Trophoblast cell (in vitro differentiated cells and primary cell): ENCODE measurements around the gene FXYD5.
"Not testable (repeated sequence)": the region's sequence is repeated elsewhere in the genome, so short reads cannot be mapped to it uniquely, and the experiment has no call there.

Source experiments
- DNase-seq, 2 donors: peaks; one replicate each; pipeline ENCODE4 v3.0.0-alpha.2; 2016
- H2AFZ ChIP-seq: 2 replicates; pipeline ENCODE4 v1.6.1; 2013; ENCODE audit warnings: low read length, moderate library complexity, mild to moderate bottlenecking; ENCODE audit not compliant: insufficient read depth, poor library complexity
- H2AK5ac ChIP-seq: 2 replicates; pipeline ENCODE4 v1.6.1; 2013; ENCODE audit warnings: mild to moderate bottlenecking, low read length
- H2BK120ac ChIP-seq: 2 replicates; pipeline ENCODE4 v1.6.1; 2013; ENCODE audit warnings: low read length, mild to moderate bottlenecking, moderate library complexity; ENCODE audit not compliant: insufficient read depth, poor library complexity
- H2BK12ac ChIP-seq: 2 replicates; pipeline ENCODE4 v1.6.1; 2013; ENCODE audit warnings: mild to moderate bottlenecking, low read length, moderate library complexity
- H2BK5ac ChIP-seq: 2 replicates; pipeline ENCODE4 v1.6.1; 2013; ENCODE audit warnings: low read length, low read depth, moderate library complexity, mild to moderate bottlenecking; ENCODE audit not compliant: poor library complexity
- H3K14ac ChIP-seq: 2 replicates; pipeline ENCODE4 v1.6.1; 2013; ENCODE audit warnings: mild to moderate bottlenecking, low read length
- H3K18ac ChIP-seq: 2 replicates; pipeline ENCODE4 v1.6.1; 2013; ENCODE audit warnings: mild to moderate bottlenecking, low read length
- H3K23ac ChIP-seq: 2 replicates; pipeline ENCODE4 v1.6.1; 2013; ENCODE audit warnings: low read length
- H3K27ac ChIP-seq: 2 replicates; pipeline ENCODE4 v1.5.1; 2013; ENCODE audit warnings: low read depth, mild to moderate bottlenecking, inconsistent platforms, low read length, moderate library complexity
- H3K27me3 ChIP-seq: 2 replicates; pipeline ENCODE4 v1.6.1; 2013; ENCODE audit warnings: inconsistent platforms, mild to moderate bottlenecking, low read length, moderate library complexity; ENCODE audit not compliant: insufficient read depth
- H3K36me3 ChIP-seq, 2 experiments: 1 replicate in 1 of 2; 2 replicates in 1 of 2; pipeline ENCODE4 v1.6.1; 2013; ENCODE audit warnings: low read length in 2 of 2, mild to moderate bottlenecking in 2 of 2, moderate library complexity in 1 of 2; ENCODE audit not compliant: insufficient read depth in 2 of 2, control insufficient read depth in 1 of 2
- H3K4ac ChIP-seq: 2 replicates; pipeline ENCODE4 v1.6.1; 2013; ENCODE audit warnings: low read depth, mild to moderate bottlenecking, low read length, moderate library complexity
- H3K4me1 ChIP-seq, 2 experiments: 1 replicate in 1 of 2; 2 replicates in 1 of 2; pipeline ENCODE4 v1.6.1; 2013; ENCODE audit warnings: low read length in 2 of 2, mild to moderate bottlenecking in 2 of 2, moderate library complexity in 1 of 2; ENCODE audit not compliant: insufficient read depth in 2 of 2, control insufficient read depth in 1 of 2
- H3K4me2 ChIP-seq: 2 replicates; pipeline ENCODE4 v1.6.1; 2013; ENCODE audit warnings: inconsistent platforms, mild to moderate bottlenecking, low read length, moderate library complexity
- H3K4me3 ChIP-seq: 2 replicates; pipeline ENCODE4 v1.5.1; 2013; ENCODE audit warnings: mild to moderate bottlenecking, low read depth, low read length, inconsistent platforms
- H3K79me1 ChIP-seq: one replicate; pipeline ENCODE4 v1.6.1; 2013; ENCODE audit warnings: low read length
- H3K79me2 ChIP-seq: 2 replicates; pipeline ENCODE4 v1.6.1; 2013; ENCODE audit warnings: low read length, mild to moderate bottlenecking; ENCODE audit not compliant: control insufficient read depth, insufficient read depth, poor library complexity
- H3K9ac ChIP-seq: 2 replicates; pipeline ENCODE4 v1.6.1; 2013; ENCODE audit warnings: mild to moderate bottlenecking, low read length
- H3K9me3 ChIP-seq: 2 replicates; pipeline ENCODE4 v1.6.1; 2013; ENCODE audit warnings: low read depth, mild to moderate bottlenecking, control low read depth, inconsistent platforms, low read length; ENCODE audit not compliant: insufficient read depth
- H4K12ac ChIP-seq: 2 replicates; pipeline ENCODE4 v1.6.1; 2013; ENCODE audit warnings: low read depth, mild to moderate bottlenecking, low read length, moderate library complexity
- H4K8ac ChIP-seq: 2 replicates; pipeline ENCODE4 v1.6.1; 2013; ENCODE audit warnings: low read depth, mild to moderate bottlenecking, low read length, moderate library complexity
- H4K91ac ChIP-seq: one replicate; pipeline ENCODE4 v1.6.1; 2013; ENCODE audit warnings: low read depth, mild to moderate bottlenecking, low read length, moderate library complexity
- WGBS: extraction: QIAGEN DNeasy Blood & Tissue Kit; methylation state at CpG from one replicate; pipeline ENCODE4 v1.1.7; 2013; ENCODE audit warnings: missing lambda C conversion rate; ENCODE audit not compliant: insufficient read length, insufficient coverage; ENCODE audit errors: extremely low coverage; 5-methylcytosine and 5-hydroxymethylcytosine counted together

Gene FXYD5

GRCh38 chr19:35151273-35152065 is 3.1 kb upstream of the FXYD5 start:
- Histone ChIP-seq H3K18ac (no peak overlapping the region), H3K4me3 (no peak overlapping the region), H3K23ac (no peak overlapping the region), H3K27ac (no peak overlapping the region), H3K9me3 (peaks cover 2% of the 10 kb centered on the region), H4K91ac (no peak overlapping the region), H3K79me1 (peaks cover 12% of the 10 kb centered on the region), H3K4me2 (no peak overlapping the region), H3K79me2 (peaks cover 3% of the 10 kb centered on the region), H2AFZ (no peak overlapping the region), H3K14ac (no peak overlapping the region), H3K4ac (no peak overlapping the region), H3K36me3 (no peaks in the 10 kb centered on the region), H2AK5ac (no peak overlapping the region), H3K9ac (no peak overlapping the region), H3K27me3 (no peaks in the 10 kb centered on the region), H2BK120ac (no peak overlapping the region), H4K12ac (no peak overlapping the region), H3K4me1 (peaks cover 9 to 21% of the 10 kb centered on the region in 2 experiments), H2BK12ac (no peak overlapping the region), H4K8ac (no peak overlapping the region), H2BK5ac (no peak overlapping the region)
- no CpG with 5 or more reads among the region's 20 CpGs for WGBS
- peak; percentile 77 to 84 for DNase-seq

GRCh38 chr19:35153129-35153522 is 1.4 kb upstream of the FXYD5 start:
- H3K18ac ChIP-seq, H2AFZ ChIP-seq, H4K12ac ChIP-seq, H3K27me3 ChIP-seq, H3K4ac ChIP-seq, H2BK120ac ChIP-seq, H2BK5ac ChIP-seq, H3K36me3 ChIP-seq, H2BK12ac ChIP-seq, H3K9ac ChIP-seq, H3K4me3 ChIP-seq, H3K23ac ChIP-seq, H3K9me3 ChIP-seq, H4K91ac ChIP-seq, H3K27ac ChIP-seq, H3K79me2 ChIP-seq, H4K8ac ChIP-seq, H3K14ac ChIP-seq, H2AK5ac ChIP-seq: not testable (repeated sequence)
- DNase-seq, result peak in 1 of 2 donors; percentile 23
- Histone ChIP-seq H3K79me1 (peaks cover 12% of the 10 kb centered on the region), H3K4me1 (peaks cover 9 to 21% of the 10 kb centered on the region in 2 experiments), H3K4me2 (peak overlapping the region; percentile 96)
- WGBS, result no CpG with 5 or more reads among the region's 10 CpGs

GRCh38 chr19:35153701-35154524 is 622 bp upstream of the FXYD5 start:
- Histone ChIP-seq H3K79me2 (peaks cover 3% of the 10 kb centered on the region), H3K23ac (no peak overlapping the region), H4K8ac (peak overlapping the region; percentile 59), H3K9me3 (peaks cover 2% of the 10 kb centered on the region), H2BK12ac (peak overlapping the region; percentile 46), H3K27me3 (no peaks in the 10 kb centered on the region), H2BK5ac (peak overlapping the region; percentile 26), H3K14ac (peak overlapping the region; percentile 30), H2BK120ac (peak overlapping the region; percentile 77), H2AFZ (peak overlapping the region; percentile 11), H3K9ac (no peak overlapping the region), H4K91ac (peak overlapping the region; percentile 92), H3K4me2 (peak overlapping the region; percentile 96), H3K4me3 (peak overlapping the region; percentile 83), H4K12ac (peak overlapping the region; percentile 14), H3K18ac (peak overlapping the region; percentile 70), H3K79me1 (peaks cover 12% of the 10 kb centered on the region), H3K4ac (peak overlapping the region; percentile 51), H2AK5ac (peak overlapping the region; percentile 28), H3K4me1 (peaks cover 9 to 21% of the 10 kb centered on the region in 2 experiments), H3K27ac (no peak overlapping the region), H3K36me3 (peaks cover 3 to 6% of the 10 kb centered on the region in 2 experiments)
- DNase-seq, result peak in 1 of 2 donors; percentile 42
- no CpG with 5 or more reads among the region's 36 CpGs for WGBS

- Histone ChIP-seq H3K9me3 (peaks cover 1% of the 10 kb centered on the region), H3K27me3 (no peaks in the 10 kb centered on the region), H2BK12ac (peak overlapping the region; percentile 10), H4K8ac (no peak overlapping the region), H3K18ac (peak overlapping the region; percentile 22), H3K14ac (peak overlapping the region; percentile 32), H3K27ac (no peak overlapping the region), H3K4me1 (peaks cover 9 to 21% of the 10 kb centered on the region in 2 experiments), H3K79me1 (peaks cover 12% of the 10 kb centered on the region), H2AFZ (no peak overlapping the region), H3K36me3 (peaks cover 3 to 15% of the 10 kb centered on the region in 2 experiments), H3K9ac (no peak overlapping the region), H3K4ac (peak overlapping the region; percentile 24), H4K12ac (no peak overlapping the region), H3K79me2 (peaks cover 3% of the 10 kb centered on the region), H4K91ac (peak overlapping the region; percentile 92), H3K23ac (no peak overlapping the region), H2BK120ac (peak overlapping the region; percentile 1), H2BK5ac (no peak overlapping the region), H3K4me2 (peak overlapping the region; percentile 96), H3K4me3 (peak overlapping the region; percentile 83), H2AK5ac (no peak overlapping the region)
- WGBS, result no CpG with 5 or more reads among the region's 17 CpGs
- no peak for DNase-seq
Observed at GRCh38 chr19:35155441-35155840, 906 bp downstream of the FXYD5 start.
